ENCODE results near the gene ADGRD1.

- TF ChIP-seq REST (IDR thresholded peaks at IDR 0.05; ENCODE audit: insufficient replicate concordance, low read depth) (no peak), CTCF (IDR thresholded peaks at IDR 0.05; ENCODE audit: insufficient read depth, low read length) (no peak), POLR2AphosphoS5 (IDR thresholded peaks at IDR 0.05; ENCODE audit: low read depth) (no peak), GABPA (IDR thresholded peaks at IDR 0.05; ENCODE audit: low read depth) (no peak)
Measured at GRCh38 chr12:131011165-131012079, 57.7 kb downstream of the ADGRD1 start.
